ENCODE data around the gene AICDA. TPM values are rescaled to one million over a fixed set of nuclear protein-coding genes. Genes with fewer than 3 reads are reported as not detected.

The AICDA gene
- total RNA-seq, 1 donor from 2014 or later = 0.75 TPM

GRCh38 chr12:8648576-8649205 lies 36.0 kb upstream of the AICDA start:
- Histone ChIP-seq H3K36me3 (no peaks in the 10 kb centered on the region), H3K27me3 (no peaks in the 10 kb centered on the region), H3K4me1 (no peaks in the 10 kb centered on the region), H3K9me3 (no peaks in the 10 kb centered on the region), H3K27ac (no peak overlapping the region), H3K4me3 (no peak overlapping the region)
- DNase-seq (no peak), ATAC-seq (no peak)
- intact Hi-C loops (cut with DNase I) = no loop called here
- no peak for TF ChIP-seq CTCF (IDR thresholded peaks at IDR 0.05)

GRCh38 chr12:8647968-8648367 lies 35.3 kb upstream of the AICDA start:
- no peaks in the 10 kb centered on the region for H3K4me1 ChIP-seq
- DNase-seq (no peak), ATAC-seq (no peak)
- H3K4me3 ChIP-seq = no peak overlapping the region
- H3K36me3 ChIP-seq = no peaks in the 10 kb centered on the region
- TF ChIP-seq CTCF (IDR thresholded peaks at IDR 0.05) = no peak
- no peaks in the 10 kb centered on the region for H3K27me3 ChIP-seq
- intact Hi-C loops (cut with DNase I) = no loop called here
- H3K9me3 ChIP-seq = no peaks in the 10 kb centered on the region
- H3K27ac ChIP-seq = no peak overlapping the region

- Histone ChIP-seq H3K9me3 (no peaks in the 10 kb centered on the region), H3K4me3 (no peak overlapping the region), H3K27me3 (no peaks in the 10 kb centered on the region), H3K36me3 (no peaks in the 10 kb centered on the region), H3K4me1 (no peaks in the 10 kb centered on the region), H3K27ac (no peak overlapping the region)
- ATAC-seq = no peak
- intact Hi-C loops (cut with DNase I) = no loop called here
- TF ChIP-seq CTCF (IDR thresholded peaks at IDR 0.05) = no peak
- DNase-seq = no peak
These were observed 31.9 kb upstream of the AICDA start for GRCh38 chr12:8644345-8645248.

- Histone ChIP-seq H3K27me3 (no peaks in the 10 kb centered on the region), H3K9me3 (no peaks in the 10 kb centered on the region), H3K4me3 (no peak overlapping the region), H3K4me1 (no peaks in the 10 kb centered on the region), H3K27ac (no peak overlapping the region), H3K36me3 (no peaks in the 10 kb centered on the region)
- DNase-seq (no peak), ATAC-seq (no peak)
- intact Hi-C loops (cut with DNase I) = no loop called here
- TF ChIP-seq CTCF (IDR thresholded peaks at IDR 0.05) = no peak
These were observed 30.1 kb upstream of the AICDA start for GRCh38 chr12:8642775-8643174.

GRCh38 chr12:8639936-8640335 lies 27.3 kb upstream of the AICDA start:
- no peak for ATAC-seq
- Histone ChIP-seq H3K9me3 (no peaks in the 10 kb centered on the region), H3K36me3 (no peaks in the 10 kb centered on the region), H3K4me3 (no peak overlapping the region), H3K27ac (no peak overlapping the region), H3K4me1 (no peaks in the 10 kb centered on the region), H3K27me3 (no peaks in the 10 kb centered on the region)
- no peak for TF ChIP-seq CTCF (IDR thresholded peaks at IDR 0.05)
- intact Hi-C loops (cut with DNase I) = no loop called here
- no peak for DNase-seq

Measured in upper lobe of right lung (tissue), 1 donor.